Liver (tissue), 9 donors: ENCODE results near the gene XAF1. TPM values are rescaled to one million over a fixed set of nuclear protein-coding genes. Genes with fewer than 3 reads are reported as not detected.

Experiments
- DNase-seq: peaks from one replicate; pipeline ENCODE4 v3.0.0-alpha.2; 2017; ENCODE audit warnings: low spot score
- H3K27ac ChIP-seq, 2 donors: one replicate each; pipeline ENCODE4 v1.7.0; 2013; ENCODE audit warnings: inconsistent platforms in 2 of 2, low read length in 2 of 2, control low read depth in 1 of 2, low read depth in 1 of 2, mild to moderate bottlenecking in 1 of 2
- H3K27me3 ChIP-seq, 4 donors: one replicate each; pipeline versions ENCODE4 v1.6.1 to v1.7.0; 2013; ENCODE audit warnings: low read length in 3 of 4, inconsistent platforms in 1 of 4, mild to moderate bottlenecking in 1 of 4, moderate library complexity in 1 of 4; ENCODE audit not compliant: control insufficient read depth in 4 of 4, insufficient read depth in 4 of 4
- H3K36me3 ChIP-seq, 4 donors: one replicate each; pipeline versions ENCODE4 v1.6.1 to v1.7.0; 2013; ENCODE audit warnings: low read length in 3 of 4, mild to moderate bottlenecking in 3 of 4, low read depth in 1 of 4, moderate library complexity in 1 of 4; ENCODE audit not compliant: control insufficient read depth in 4 of 4, insufficient read depth in 3 of 4
- H3K4me1 ChIP-seq, 4 donors: one replicate each; pipeline versions ENCODE4 v1.6.1 to v1.7.0; 2013; ENCODE audit warnings: low read length in 3 of 4, mild to moderate bottlenecking in 3 of 4, moderate library complexity in 1 of 4; ENCODE audit not compliant: control insufficient read depth in 4 of 4, insufficient read depth in 4 of 4
- H3K4me3 ChIP-seq, 3 donors: one replicate each; pipeline versions ENCODE4 v1.6.1 to v1.7.0; 2013; ENCODE audit warnings: low read length in 3 of 3, control low read depth in 1 of 3, low read depth in 1 of 3, mild to moderate bottlenecking in 1 of 3
- H3K9ac ChIP-seq, 2 donors: one replicate each; pipeline ENCODE4 v1.7.0; 2013; ENCODE audit warnings: low read length in 2 of 2, mild to moderate bottlenecking in 2 of 2, moderate library complexity in 2 of 2, control low read depth in 1 of 2, low read depth in 1 of 2
- H3K9me3 ChIP-seq, 4 donors: one replicate each; pipeline versions ENCODE4 v1.6.1 to v1.7.0; 2013; ENCODE audit warnings: low read length in 3 of 4; ENCODE audit not compliant: control insufficient read depth in 4 of 4
- ATF3 ChIP-seq: IDR thresholded peaks from 2 replicates; pipeline ENCODE4 v1.6.1; 2016; ENCODE audit warnings: antibody characterized with exemption
- CTCF ChIP-seq: fragments of 150-350 bp; IDR thresholded peaks from 2 replicates; pipeline ENCODE4 v1.5.1; 2017; ENCODE audit warnings: improper control_type of control experiment, low read depth, low read length; ENCODE audit not compliant: missing input control
- EGR1 ChIP-seq, 2 donors: IDR thresholded peaks; 2 replicates each; pipeline ENCODE4 v1.6.1; 2016 to 2018; ENCODE audit warnings: antibody characterized with exemption in 2 of 2, low read depth in 2 of 2
- FOXA1 ChIP-seq: IDR thresholded peaks from 2 replicates; pipeline ENCODE4 v1.6.1; 2016; ENCODE audit warnings: antibody characterized with exemption
- FOXA2 ChIP-seq: IDR thresholded peaks from 2 replicates; pipeline ENCODE4 v1.6.1; 2016; ENCODE audit warnings: antibody characterized with exemption
- GABPA ChIP-seq, 2 donors: IDR thresholded peaks in 1 of 2; conservative IDR thresholded peaks in 1 of 2; 2 replicates each; pipeline ENCODE4 v1.6.1; 2016; ENCODE audit warnings: antibody characterized with exemption in 2 of 2, mild to moderate bottlenecking in 1 of 2, moderate library complexity in 1 of 2
- HNF4G ChIP-seq: IDR thresholded peaks from 2 replicates; pipeline ENCODE4 v1.6.1; 2016; ENCODE audit warnings: antibody characterized with exemption
- JUND ChIP-seq, 2 donors: IDR thresholded peaks; 2 replicates each; pipeline ENCODE4 v1.6.1; 2016; ENCODE audit warnings: antibody characterized with exemption in 2 of 2
- MAX ChIP-seq: IDR thresholded peaks from 2 replicates; pipeline ENCODE4 v1.6.1; 2016; ENCODE audit warnings: antibody characterized with exemption
- NR2F2 ChIP-seq: IDR thresholded peaks from 2 replicates; pipeline ENCODE4 v1.6.1; 2016; ENCODE audit warnings: antibody characterized with exemption
- RAD21 ChIP-seq, 2 donors: IDR thresholded peaks; 2 replicates each; pipeline ENCODE4 v1.6.1; 2016; ENCODE audit warnings: antibody characterized with exemption in 2 of 2, mild to moderate bottlenecking in 2 of 2
- TAF1 ChIP-seq: conservative IDR thresholded peaks from 2 replicates; pipeline ENCODE4 v1.6.1; 2016; ENCODE audit warnings: antibody characterized with exemption, mild to moderate bottlenecking
- YY1 ChIP-seq: IDR thresholded peaks from 2 replicates; pipeline ENCODE4 v1.6.1; 2016; ENCODE audit warnings: antibody characterized with exemption, mild to moderate bottlenecking
- ZBTB33 ChIP-seq: IDR thresholded peaks from 2 replicates; pipeline ENCODE4 v1.6.1; 2016; ENCODE audit warnings: antibody characterized with exemption
- WGBS: extraction: QIAGEN DNeasy Blood & Tissue Kit; methylation state at CpG from one replicate; pipeline ENCODE4 v1.1.7; 2013; 5-methylcytosine and 5-hydroxymethylcytosine counted together
- polyA plus RNA-seq, 2 donors: library from polyadenylated mRNA; stranded (reverse) in 1 of 2; unstranded in 1 of 2; fragments of 200-250 nt in 1 of 2; fragments of >200 nt in 1 of 2; fragmentation: Nextera tagmentation in 1 of 2; extraction: Ambion mirVana in 1 of 2; gene quantifications; one replicate each; pipeline versions ENCODE4 v1.2.1 to v1.2.3, GENCODE V29; 2013 to 2015
- total RNA-seq, 2 donors: library from RNA; depleted of rRNA; stranded (reverse); fragments of >200 nt; gene quantifications; one replicate each; pipeline ENCODE4 v1.2.3, GENCODE V29; 2014
- donor health status: healthy.
- donor health status: healthy.
- donor health status: healthy.
- donor health status: healthy.
- donor health status: healthy.

Gene XAF1
- total and polyA plus RNA-seq, 4 donors = 6.7 to 33.9 (median 19.2) TPM

GRCh38 chr17:6721744-6722143, 34.1 kb upstream of the XAF1 start:
- Histone ChIP-seq H3K9ac (no peak overlapping the region), H3K9me3 (peaks cover 0 to 3% (median 0%) of the 10 kb centered on the region in 4 donors), H3K4me3 (no peak overlapping the region), H3K27ac (no peak overlapping the region), H3K4me1 (no peaks in the 10 kb centered on the region), H3K36me3 (no peaks in the 10 kb centered on the region), H3K27me3 (no peaks in the 10 kb centered on the region)
- TF ChIP-seq JUND (IDR thresholded peaks at IDR 0.05) = no peak
- no peak for TF ChIP-seq RAD21 (IDR thresholded peaks at IDR 0.05)
- no peak for TF ChIP-seq TAF1
- TF ChIP-seq YY1 = no peak
- no peak for TF ChIP-seq EGR1 (IDR thresholded peaks at IDR 0.05; ENCODE audit: low read depth in 2 of 2)
- TF ChIP-seq ZBTB33 = no peak
- no peak for TF ChIP-seq GABPA (IDR thresholded peaks at IDR 0.05 in 1 of 2, conservative IDR thresholded peaks at IDR 0.05 in 1 of 2)
- TF ChIP-seq CTCF = no peak
- TF ChIP-seq FOXA1 = no peak
- no peak for TF ChIP-seq NR2F2
- 80% methylated on average over 5 of the region's 5 CpGs for WGBS
- no peak for DNase-seq

GRCh38 chr17:6724009-6724408, 31.8 kb upstream of the XAF1 start:
- WGBS = 88% methylated on average over 5 of the region's 5 CpGs
- H3K27ac ChIP-seq = no peak overlapping the region
- no peak overlapping the region for H3K9ac ChIP-seq
- DNase-seq = no peak
- TF ChIP-seq HNF4G = no peak
- no peak for TF ChIP-seq RAD21 (IDR thresholded peaks at IDR 0.05)
- TF ChIP-seq FOXA1 = no peak
- no peak for TF ChIP-seq TAF1
- no peak for TF ChIP-seq ZBTB33
- TF ChIP-seq ATF3 = no peak
- TF ChIP-seq FOXA2 = no peak
- TF ChIP-seq GABPA (IDR thresholded peaks at IDR 0.05 in 1 of 2, conservative IDR thresholded peaks at IDR 0.05 in 1 of 2) = no peak
- TF ChIP-seq MAX = no peak
- no peak overlapping the region for H3K4me3 ChIP-seq
- H3K36me3 ChIP-seq = no peaks in the 10 kb centered on the region
- H3K4me1 ChIP-seq = no peaks in the 10 kb centered on the region
- no peaks in the 10 kb centered on the region for H3K27me3 ChIP-seq
- no peaks in the 10 kb centered on the region for H3K9me3 ChIP-seq
